ENCODE measurements around the gene PXN. TPM values are rescaled to one million over a fixed set of nuclear protein-coding genes. Genes with fewer than 3 reads are reported as not detected.

Gene PXN
- total RNA-seq, 2 donors from 2014 or later: 29.3 to 35.9 TPM

DNA sequence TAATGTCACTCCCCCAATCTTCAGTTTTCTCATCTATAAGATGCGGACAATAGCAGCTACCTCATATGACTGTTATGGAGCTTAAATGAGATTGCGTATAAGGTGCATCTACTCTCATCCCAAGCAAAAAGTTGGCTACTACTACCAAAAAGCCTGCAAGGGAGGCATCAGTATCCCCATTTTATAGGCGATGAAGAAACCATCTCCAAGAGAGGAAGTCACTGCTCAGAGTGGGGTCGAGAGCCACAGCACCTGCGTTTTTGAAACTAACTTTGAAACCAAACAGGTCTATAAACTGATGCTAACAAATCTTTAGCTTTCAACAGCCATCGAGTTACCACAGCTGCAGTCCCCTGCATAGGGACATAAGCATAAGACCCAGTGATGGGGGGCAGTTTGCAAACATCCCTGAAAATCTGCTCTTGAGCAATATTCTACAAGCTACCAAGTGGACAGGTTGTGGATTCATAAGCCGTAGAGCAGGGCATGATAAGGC, 74.5 kb downstream of the PXN start:
- intact Hi-C loops (cut with DNase I): no loop called here
- Histone ChIP-seq H3K4me3 (no peak overlapping the region), H3K27ac (no peak overlapping the region), H3K27me3 (no peaks in the 10 kb centered on the region), H3K4me1 (peaks cover 39% of the 10 kb centered on the region), H3K36me3 (replicated peaks in 1 of 2; ENCODE audit: insufficient read depth in 1 of 2, low read depth in 2 of 2) (peaks cover 0 to 20% of the 10 kb centered on the region in 2 donors), H3K9me3 (no peaks in the 10 kb centered on the region)
- ATAC-seq (no peak), DNase-seq (no peak)
- no peak for TF ChIP-seq POLR2A (IDR thresholded peaks at IDR 0.05)
- TF ChIP-seq, protein P1, sequence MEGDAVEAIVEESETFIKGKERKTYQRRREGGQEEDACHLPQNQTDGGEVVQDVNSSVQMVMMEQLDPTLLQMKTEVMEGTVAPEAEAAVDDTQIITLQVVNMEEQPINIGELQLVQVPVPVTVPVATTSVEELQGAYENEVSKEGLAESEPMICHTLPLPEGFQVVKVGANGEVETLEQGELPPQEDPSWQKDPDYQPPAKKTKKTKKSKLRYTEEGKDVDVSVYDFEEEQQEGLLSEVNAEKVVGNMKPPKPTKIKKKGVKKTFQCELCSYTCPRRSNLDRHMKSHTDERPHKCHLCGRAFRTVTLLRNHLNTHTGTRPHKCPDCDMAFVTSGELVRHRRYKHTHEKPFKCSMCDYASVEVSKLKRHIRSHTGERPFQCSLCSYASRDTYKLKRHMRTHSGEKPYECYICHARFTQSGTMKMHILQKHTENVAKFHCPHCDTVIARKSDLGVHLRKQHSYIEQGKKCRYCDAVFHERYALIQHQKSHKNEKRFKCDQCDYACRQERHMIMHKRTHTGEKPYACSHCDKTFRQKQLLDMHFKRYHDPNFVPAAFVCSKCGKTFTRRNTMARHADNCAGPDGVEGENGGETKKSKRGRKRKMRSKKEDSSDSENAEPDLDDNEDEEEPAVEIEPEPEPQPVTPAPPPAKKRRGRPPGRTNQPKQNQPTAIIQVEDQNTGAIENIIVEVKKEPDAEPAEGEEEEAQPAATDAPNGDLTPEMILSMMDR (IDR thresholded peaks at IDR 0.05): no peak
- WGBS, 2 donors: 57 to 62% methylated on average over 7 of the region's 7 CpGs

DNA sequence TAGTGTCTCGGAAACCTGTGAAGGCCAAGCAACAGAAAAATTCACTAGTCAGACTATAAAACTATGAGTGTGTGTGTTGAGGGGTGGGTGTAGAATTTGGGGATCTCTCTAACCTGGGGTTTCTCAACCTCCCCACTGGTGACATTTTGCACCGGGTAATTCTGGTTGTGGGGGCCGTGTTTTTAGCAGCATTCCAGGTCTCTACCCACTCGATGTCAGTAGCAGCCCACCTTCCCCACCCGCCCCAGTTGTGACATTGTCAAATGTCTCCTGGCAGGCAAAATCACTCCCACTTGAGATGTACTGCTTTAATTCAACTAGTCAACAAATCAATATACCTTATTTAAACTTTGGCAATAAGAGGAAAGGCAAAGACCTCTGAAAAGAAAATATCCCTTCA, 75.1 kb downstream of the PXN start:
- intact Hi-C loops (cut with DNase I): no loop called here
- no peak for TF ChIP-seq POLR2A (IDR thresholded peaks at IDR 0.05)
- TF ChIP-seq, protein P1 (IDR thresholded peaks at IDR 0.05): no peak
- peaks cover 0 to 24% of the 10 kb centered on the region in 2 donors for H3K36me3 ChIP-seq (replicated peaks in 1 of 2; ENCODE audit: insufficient read depth in 1 of 2, low read depth in 2 of 2)
- DNase-seq (no peak), ATAC-seq (no peak)
- peaks cover 33% of the 10 kb centered on the region for H3K4me1 ChIP-seq
- H3K27ac ChIP-seq: no peak overlapping the region
- WGBS, 2 donors: 81 to 82% methylated on average over 5 of the region's 5 CpGs
- H3K4me3 ChIP-seq: no peak overlapping the region
- H3K9me3 ChIP-seq: no peaks in the 10 kb centered on the region
- no peaks in the 10 kb centered on the region for H3K27me3 ChIP-seq

DNA sequence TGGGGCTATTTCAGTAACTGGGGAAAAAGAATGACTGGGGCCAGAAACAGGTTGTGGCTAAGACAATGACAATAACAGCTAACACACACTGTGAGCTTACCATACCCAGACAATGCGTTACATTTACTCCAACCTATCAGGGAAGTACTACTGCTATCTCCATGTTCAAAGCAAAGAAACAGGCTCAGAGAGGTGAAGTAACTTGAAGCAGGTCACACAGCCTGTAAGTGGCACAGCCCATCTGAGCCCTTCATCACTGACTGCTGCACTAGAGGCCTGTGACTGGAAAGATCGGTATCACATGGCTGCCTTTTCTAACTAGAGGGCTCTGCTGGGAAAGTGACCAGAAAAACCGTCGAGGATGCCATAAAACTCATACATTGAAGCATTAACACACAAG, 78.9 kb downstream of the PXN start:
- no peaks in the 10 kb centered on the region for H3K27me3 ChIP-seq
- DNase-seq (no peak), ATAC-seq (no peak)
- intact Hi-C loops (cut with DNase I): no loop called here
- no peak for TF ChIP-seq POLR2A (IDR thresholded peaks at IDR 0.05)
- TF ChIP-seq, protein P1 (IDR thresholded peaks at IDR 0.05): no peak
- H3K4me3 ChIP-seq: no peak overlapping the region
- H3K36me3 ChIP-seq (replicated peaks in 1 of 2; ENCODE audit: insufficient read depth in 1 of 2, low read depth in 2 of 2): peaks cover 0 to 37% of the 10 kb centered on the region in 2 donors
- H3K9me3 ChIP-seq: no peaks in the 10 kb centered on the region
- H3K4me1 ChIP-seq: peaks cover 7% of the 10 kb centered on the region
- no peak overlapping the region for H3K27ac ChIP-seq
- 82 to 85% methylated on average over 4 of the region's 4 CpGs for WGBS, 2 donors

DNA sequence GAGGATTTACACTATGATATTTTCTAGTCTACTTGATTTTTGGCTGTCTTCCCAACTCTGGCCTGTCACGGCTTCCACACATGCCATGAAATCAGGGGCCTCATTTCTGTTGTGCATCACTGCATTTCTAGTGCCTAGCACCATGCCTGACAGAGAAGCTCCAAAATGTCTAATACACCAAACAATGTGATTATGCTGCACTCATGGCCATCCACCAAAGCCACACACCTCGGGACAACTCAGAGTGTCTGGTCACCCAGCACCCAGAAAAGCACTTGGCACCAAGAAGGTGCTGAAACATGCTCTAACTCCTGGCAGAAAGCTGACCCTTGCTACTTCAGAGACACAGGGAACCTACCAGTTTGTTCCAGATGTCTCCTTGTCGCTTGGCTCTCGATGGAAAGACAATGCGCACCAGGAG, 82.3 kb downstream of the PXN start:
- ATAC-seq: no peak
- no peaks in the 10 kb centered on the region for H3K9me3 ChIP-seq

More for the DNA sequence above, 82.3 kb downstream of the PXN start:
- no peaks in the 10 kb centered on the region for H3K27me3 ChIP-seq
- TF ChIP-seq, protein P1 (IDR thresholded peaks at IDR 0.05): no peak
- TF ChIP-seq POLR2A (IDR thresholded peaks at IDR 0.05): no peak
- H3K4me1 ChIP-seq: peaks cover 12% of the 10 kb centered on the region
- H3K27ac ChIP-seq: no peak overlapping the region
- intact Hi-C loops (cut with DNase I): no loop called here
- DNase-seq: no peak
- H3K36me3 ChIP-seq (replicated peaks in 1 of 2; ENCODE audit: insufficient read depth in 1 of 2, low read depth in 2 of 2): peaks cover 0 to 34% of the 10 kb centered on the region in 2 donors
- no peak overlapping the region for H3K4me3 ChIP-seq
- 80 to 85% methylated on average over 1 to 5 of the region's 5 CpGs for WGBS, 2 donors

Measured in body of pancreas (tissue), 4 donors.